Measurements from ENCODE around the gene H2BK1.

Gene H2BK1

GRCh38 chr7:151210087-151210854 lies at the start of gene H2BK1:
Gene H2BK1 (minus strand): TSS chr7:151210488. CDS start chr7:151210318, 170 bp downstream.
- no peak for DNase-seq (ENCODE audit: low read depth in 2 of 2)

GRCh38 chr7:151257990-151258389 lies 47.7 kb upstream of the H2BK1 start:
- no peak for DNase-seq (ENCODE audit: low read depth in 2 of 2)

GRCh38 chr7:151256410-151257045 lies 46.2 kb upstream of the H2BK1 start:
- DNase-seq (ENCODE audit: low read depth in 2 of 2): no peak

- no peak for DNase-seq (ENCODE audit: low read depth in 2 of 2)
Observed at GRCh38 chr7:151255390-151255789, 45.1 kb upstream of the H2BK1 start.

GRCh38 chr7:151254851-151255250 lies 44.6 kb upstream of the H2BK1 start:
- DNase-seq (ENCODE audit: low read depth in 2 of 2): no peak

- no peak for DNase-seq (ENCODE audit: low read depth in 2 of 2)
Observed at GRCh38 chr7:151254316-151254715, 44.0 kb upstream of the H2BK1 start.

- DNase-seq (ENCODE audit: low read depth in 2 of 2): no peak
Observed at GRCh38 chr7:151252961-151253711, 42.8 kb upstream of the H2BK1 start.

- DNase-seq (ENCODE audit: low read depth in 2 of 2): no peak
Observed at GRCh38 chr7:151252561-151252835, 42.2 kb upstream of the H2BK1 start.

GRCh38 chr7:151251689-151252560 lies 41.6 kb upstream of the H2BK1 start:
- peak in 1 of 2 donors; percentile 27 for DNase-seq (ENCODE audit: low read depth in 2 of 2)

GRCh38 chr7:151251328-151251688 lies 41.0 kb upstream of the H2BK1 start:
- peak in 1 of 2 donors; percentile 23 for DNase-seq (ENCODE audit: low read depth in 2 of 2)

- no peak for DNase-seq (ENCODE audit: low read depth in 2 of 2)
Observed at GRCh38 chr7:151250181-151251132, 40.2 kb upstream of the H2BK1 start.

GRCh38 chr7:151249732-151250072 lies 39.4 kb upstream of the H2BK1 start:
- DNase-seq (ENCODE audit: low read depth in 2 of 2): no peak

GRCh38 chr7:151249034-151249731 lies 38.9 kb upstream of the H2BK1 start:
- DNase-seq (ENCODE audit: low read depth in 2 of 2): peak in 1 of 2 donors; percentile 16

- peak in 1 of 2 donors; percentile 43 for DNase-seq (ENCODE audit: low read depth in 2 of 2)
Observed at GRCh38 chr7:151248346-151249033, 38.2 kb upstream of the H2BK1 start, which contains the start of gene SMARCD3. Gene SMARCD3 (minus strand): TSS chr7:151248694. CDS start chr7:151248562, 132 bp downstream.

- no peak for DNase-seq (ENCODE audit: low read depth in 2 of 2)
Observed at GRCh38 chr7:151247611-151248345, 37.5 kb upstream of the H2BK1 start.

- no peak for DNase-seq (ENCODE audit: low read depth in 2 of 2)
Observed at GRCh38 chr7:151246851-151247580, 36.7 kb upstream of the H2BK1 start.

- no peak for DNase-seq (ENCODE audit: low read depth in 2 of 2)
Observed at GRCh38 chr7:151246102-151246850, 36.0 kb upstream of the H2BK1 start.
